ENCODE data around the gene TNKS2. TPM values are rescaled to one million over a fixed set of nuclear protein-coding genes. Genes with fewer than 3 reads are reported as not detected.

The TNKS2 gene
- total and polyA plus RNA-seq, 2 of the 13 experiments (the other 11 are each of a cell fraction or from before 2014, with no cell fraction given) = 15.2 to 19.4 TPM

DNA sequence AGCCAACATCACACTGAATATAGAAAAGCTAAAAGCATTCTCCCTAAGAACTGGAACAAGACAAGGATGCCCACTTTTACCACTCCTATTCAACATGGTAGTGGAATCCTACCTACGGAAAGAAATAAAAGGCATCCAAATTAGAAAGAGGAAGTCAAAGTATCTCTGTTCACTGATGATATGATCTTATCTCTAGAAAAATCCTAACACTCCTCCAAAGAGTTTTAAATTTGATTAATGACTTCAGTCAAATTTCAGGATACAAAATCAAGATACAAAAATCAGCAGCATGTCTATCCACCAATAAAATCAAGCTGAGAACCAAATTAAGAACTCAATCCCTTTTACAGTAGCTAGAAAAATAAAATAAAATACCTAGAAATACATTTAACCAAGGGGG lies 35.3 kb upstream of the TNKS2 start (continued):
- TF ChIP-seq, protein P1, sequence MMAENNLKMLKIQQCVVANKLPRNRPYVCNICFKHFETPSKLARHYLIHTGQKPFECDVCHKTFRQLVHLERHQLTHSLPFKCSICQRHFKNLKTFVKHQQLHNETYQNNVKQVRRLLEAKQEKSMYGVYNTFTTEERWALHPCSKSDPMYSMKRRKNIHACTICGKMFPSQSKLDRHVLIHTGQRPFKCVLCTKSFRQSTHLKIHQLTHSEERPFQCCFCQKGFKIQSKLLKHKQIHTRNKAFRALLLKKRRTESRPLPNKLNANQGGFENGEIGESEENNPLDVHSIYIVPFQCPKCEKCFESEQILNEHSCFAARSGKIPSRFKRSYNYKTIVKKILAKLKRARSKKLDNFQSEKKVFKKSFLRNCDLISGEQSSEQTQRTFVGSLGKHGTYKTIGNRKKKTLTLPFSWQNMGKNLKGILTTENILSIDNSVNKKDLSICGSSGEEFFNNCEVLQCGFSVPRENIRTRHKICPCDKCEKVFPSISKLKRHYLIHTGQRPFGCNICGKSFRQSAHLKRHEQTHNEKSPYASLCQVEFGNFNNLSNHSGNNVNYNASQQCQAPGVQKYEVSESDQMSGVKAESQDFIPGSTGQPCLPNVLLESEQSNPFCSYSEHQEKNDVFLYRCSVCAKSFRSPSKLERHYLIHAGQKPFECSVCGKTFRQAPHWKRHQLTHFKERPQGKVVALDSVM (CRISPR knock-in tag; IDR thresholded peaks at IDR 0.05) = no peak
- TF ChIP-seq SRF (IDR thresholded peaks at IDR 0.05; ENCODE audit: low read depth, low read length) = no peak
- TF ChIP-seq, protein P2, sequence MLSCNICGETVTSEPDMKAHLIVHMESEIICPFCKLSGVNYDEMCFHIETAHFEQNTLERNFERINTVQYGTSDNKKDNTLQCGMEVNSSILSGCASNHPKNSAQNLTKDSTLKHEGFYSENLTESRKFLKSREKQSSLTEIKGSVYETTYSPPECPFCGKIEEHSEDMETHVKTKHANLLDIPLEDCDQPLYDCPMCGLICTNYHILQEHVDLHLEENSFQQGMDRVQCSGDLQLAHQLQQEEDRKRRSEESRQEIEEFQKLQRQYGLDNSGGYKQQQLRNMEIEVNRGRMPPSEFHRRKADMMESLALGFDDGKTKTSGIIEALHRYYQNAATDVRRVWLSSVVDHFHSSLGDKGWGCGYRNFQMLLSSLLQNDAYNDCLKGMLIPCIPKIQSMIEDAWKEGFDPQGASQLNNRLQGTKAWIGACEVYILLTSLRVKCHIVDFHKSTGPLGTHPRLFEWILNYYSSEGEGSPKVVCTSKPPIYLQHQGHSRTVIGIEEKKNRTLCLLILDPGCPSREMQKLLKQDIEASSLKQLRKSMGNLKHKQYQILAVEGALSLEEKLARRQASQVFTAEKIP (CRISPR knock-in tag; IDR thresholded peaks at IDR 0.05; ENCODE audit: borderline replicate concordance) = no peak
- TF ChIP-seq ZNF883 (CRISPR knock-in tag; IDR thresholded peaks at IDR 0.05; ENCODE audit: not compliant biosample characterization) = no peak

DNA sequence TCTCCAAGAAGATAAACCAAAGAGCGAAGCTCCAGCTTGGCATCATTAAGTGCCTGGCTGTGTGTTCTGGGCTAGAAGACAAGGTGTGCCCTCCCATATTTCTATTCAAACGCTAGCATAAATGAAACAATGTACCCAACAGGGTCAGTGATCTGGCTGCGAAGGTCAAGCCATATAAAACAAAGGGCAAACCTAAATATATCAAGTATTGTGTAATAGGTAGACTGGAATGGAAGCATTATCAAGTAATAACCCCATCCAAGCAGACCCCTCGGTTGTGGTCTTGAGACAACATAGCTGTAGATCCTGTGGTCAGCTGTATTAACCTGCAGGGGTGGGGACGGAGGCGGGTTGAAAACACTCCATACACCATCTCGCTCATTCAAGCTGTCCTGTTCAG lies 31.6 kb upstream of the TNKS2 start:
- TF ChIP-seq CBX1 (IDR thresholded peaks at IDR 0.05; ENCODE audit: low read depth) = no peak
- peak; percentile 41; the same call in 1 of the 2 replicates for TF ChIP-seq CEBPB (IDR thresholded peaks at IDR 0.05; ENCODE audit: borderline replicate concordance, low read depth, low read length)
- no TSS peak for BruUV-seq (replicated peaks)
- H2AFZ ChIP-seq (ENCODE audit: low read length) = no peak overlapping the region
- H3K27me3 ChIP-seq (ENCODE audit: control insufficient read depth in 1 of 2, insufficient read depth in 2 of 2, low read length in 2 of 2) = no peaks in the 10 kb centered on the region
- FAIRE-seq = no peak
- in situ Hi-C loops (cut with HindIII; ENCODE audit: extremely low pct_ligation_motif_present, low pct_unique_long_range_greater_than_20kb) = no loop called here
- POLR2A ChIA-PET = no interaction called here
- no peak overlapping the region for H3K4me3 ChIP-seq (replicated peaks in 1 of 3; ENCODE audit: insufficient read depth in 1 of 3, low read depth in 2 of 3, low read length in 3 of 3)
- H3K9me3 ChIP-seq (ENCODE audit: low read length) = no peaks in the 10 kb centered on the region
- no peaks in the 10 kb centered on the region for H3K36me3 ChIP-seq (replicated peaks in 1 of 2; ENCODE audit: control insufficient read depth in 1 of 2, insufficient read depth in 2 of 2, low read length in 2 of 2)
- intact Hi-C loops (cut with micrococcal nuclease; ENCODE audit: unreplicated experiment) = loop anchor here (10.0 kb wide), 1 partner anchor 668 kb away; no protein-coding TSS in a partner anchor
- no peak for DNase-seq (ENCODE audit: low spot score)
- no peaks in the 10 kb centered on the region for H3K79me2 ChIP-seq (ENCODE audit: insufficient read depth, low read length)
- CTCF ChIA-PET (ENCODE audit: low intra/inter-chr PET ratio, low total read pairs) = no interaction called here
- no peaks in the 10 kb centered on the region for H4K20me1 ChIP-seq (ENCODE audit: insufficient read depth, low read length)
- H3K4me1 ChIP-seq (ENCODE audit: insufficient read depth, low read length) = no peaks in the 10 kb centered on the region
- no peak overlapping the region for H3K27ac ChIP-seq (ENCODE audit: extremely low read length, insufficient read depth, low read length)
- H3K4me2 ChIP-seq (ENCODE audit: low read depth, low read length) = no peak overlapping the region
- H3K9ac ChIP-seq (ENCODE audit: insufficient read depth, low read depth, low read length) = no peak overlapping the region
- no peak for ATAC-seq
- 27% methylated on average over 6 of the region's 7 CpGs for WGBS (ENCODE audit: low lambda C conversion rate)
